PFSK-1 (cell line): ENCODE data around the gene HIGD1A.

Experiments used
- FOXP2 ChIP-seq: optimal IDR thresholded peaks from 2 replicates; pipeline ENCODE3; 2011; ENCODE audit warnings: borderline replicate concordance, control low read depth, inconsistent platforms; ENCODE audit not compliant: insufficient read depth; ENCODE audit errors: extremely low read length, extremely low read depth
- POLR2AphosphoS5 ChIP-seq: IDR thresholded peaks from 2 replicates; pipeline ENCODE4 v1.6.1; 2012; ENCODE audit warnings: low read depth, mild to moderate bottlenecking, control low read depth, low read length, moderate library complexity
- SIN3A ChIP-seq: IDR thresholded peaks from 2 replicates; pipeline ENCODE4 v1.6.1; 2012; ENCODE audit warnings: mild to moderate bottlenecking, low read length, moderate library complexity, borderline replicate concordance; ENCODE audit not compliant: insufficient read depth
- TAF1 ChIP-seq: IDR thresholded peaks from 2 replicates; pipeline ENCODE4 v1.6.1; 2012; ENCODE audit warnings: low read length, control low read depth, borderline replicate concordance; ENCODE audit not compliant: insufficient read depth
- TF ChIP-seq, protein P1 (sequence below), 2 experiments: IDR thresholded peaks; 2 replicates each; pipeline versions ENCODE4 v1.6.1 to v1.8.0; 2011 to 2012; ENCODE audit warnings: low read depth in 2 of 2, low read length in 2 of 2, control low read depth in 1 of 2, inconsistent platforms in 1 of 2, mild to moderate bottlenecking in 1 of 2, moderate library complexity in 1 of 2; ENCODE audit not compliant: insufficient read depth in 1 of 2

DNA sequence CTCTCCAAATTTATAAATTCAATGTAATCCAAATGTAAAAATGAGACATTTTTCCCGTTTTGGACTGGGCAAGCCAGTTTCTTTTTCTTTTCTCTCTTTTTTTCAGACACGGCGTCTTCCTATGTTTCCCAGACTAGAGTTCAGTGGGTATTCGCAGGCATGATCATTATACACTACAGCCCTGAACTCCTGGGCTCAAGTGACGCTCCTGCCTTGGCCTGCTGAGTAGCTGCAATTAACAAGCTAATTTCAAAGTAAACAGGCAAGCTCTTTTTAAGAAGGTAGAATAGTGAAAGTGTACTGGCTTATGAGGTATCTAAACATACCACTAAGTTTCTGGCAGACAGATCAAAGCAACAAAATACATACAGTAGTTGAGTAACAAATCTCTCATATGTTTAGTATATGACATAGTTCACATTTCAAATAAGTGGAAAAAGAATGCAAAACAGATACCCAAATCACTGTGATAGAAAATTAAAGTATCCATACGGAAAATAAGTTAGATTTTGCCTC lies 13.5 kb downstream of the HIGD1A start:
- TF ChIP-seq POLR2AphosphoS5 (no peak), SIN3A (no peak), TAF1 (no peak), FOXP2 (no peak)
- TF ChIP-seq, protein P1, sequence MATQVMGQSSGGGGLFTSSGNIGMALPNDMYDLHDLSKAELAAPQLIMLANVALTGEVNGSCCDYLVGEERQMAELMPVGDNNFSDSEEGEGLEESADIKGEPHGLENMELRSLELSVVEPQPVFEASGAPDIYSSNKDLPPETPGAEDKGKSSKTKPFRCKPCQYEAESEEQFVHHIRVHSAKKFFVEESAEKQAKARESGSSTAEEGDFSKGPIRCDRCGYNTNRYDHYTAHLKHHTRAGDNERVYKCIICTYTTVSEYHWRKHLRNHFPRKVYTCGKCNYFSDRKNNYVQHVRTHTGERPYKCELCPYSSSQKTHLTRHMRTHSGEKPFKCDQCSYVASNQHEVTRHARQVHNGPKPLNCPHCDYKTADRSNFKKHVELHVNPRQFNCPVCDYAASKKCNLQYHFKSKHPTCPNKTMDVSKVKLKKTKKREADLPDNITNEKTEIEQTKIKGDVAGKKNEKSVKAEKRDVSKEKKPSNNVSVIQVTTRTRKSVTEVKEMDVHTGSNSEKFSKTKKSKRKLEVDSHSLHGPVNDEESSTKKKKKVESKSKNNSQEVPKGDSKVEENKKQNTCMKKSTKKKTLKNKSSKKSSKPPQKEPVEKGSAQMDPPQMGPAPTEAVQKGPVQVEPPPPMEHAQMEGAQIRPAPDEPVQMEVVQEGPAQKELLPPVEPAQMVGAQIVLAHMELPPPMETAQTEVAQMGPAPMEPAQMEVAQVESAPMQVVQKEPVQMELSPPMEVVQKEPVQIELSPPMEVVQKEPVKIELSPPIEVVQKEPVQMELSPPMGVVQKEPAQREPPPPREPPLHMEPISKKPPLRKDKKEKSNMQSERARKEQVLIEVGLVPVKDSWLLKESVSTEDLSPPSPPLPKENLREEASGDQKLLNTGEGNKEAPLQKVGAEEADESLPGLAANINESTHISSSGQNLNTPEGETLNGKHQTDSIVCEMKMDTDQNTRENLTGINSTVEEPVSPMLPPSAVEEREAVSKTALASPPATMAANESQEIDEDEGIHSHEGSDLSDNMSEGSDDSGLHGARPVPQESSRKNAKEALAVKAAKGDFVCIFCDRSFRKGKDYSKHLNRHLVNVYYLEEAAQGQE (IDR thresholded peaks at IDR 0.05; ENCODE audit: insufficient read depth in 1 of 2, low read depth in 2 of 2, low read length in 2 of 2), result no peak
